Uterus (tissue), 4 donors: ENCODE results near the gene PCDHB14. TPM values are rescaled to one million over a fixed set of nuclear protein-coding genes. Genes with fewer than 3 reads are reported as not detected.

Experiments
- DNase-seq, 2 donors: peaks; one replicate each; pipeline ENCODE4 v3.0.0-alpha.2; 2019 to 2020
- H3K27ac ChIP-seq, 2 donors: fragments of 200-600 bp; sonication (generic); 1 replicate in 1 of 2; 2 replicates in 1 of 2; pipeline ENCODE4 v1.5.1; 2016 to 2018
- H3K27me3 ChIP-seq, 2 donors: fragments of 200-600 bp; sonication (generic); one replicate each; pipeline ENCODE4 v1.5.1; 2018 to 2019; ENCODE audit warnings: control low read depth in 1 of 2
- H3K36me3 ChIP-seq, 2 donors: fragments of 200-600 bp; sonication (generic); one replicate each; pipeline ENCODE4 v1.5.1; 2019; ENCODE audit warnings: control low read depth in 1 of 2
- H3K4me1 ChIP-seq, 2 donors: fragments of 200-600 bp; sonication (generic); one replicate each; pipeline ENCODE4 v1.5.1; 2018 to 2019; ENCODE audit warnings: control low read depth in 1 of 2
- H3K4me3 ChIP-seq, 2 donors: fragments of 200-600 bp; sonication (generic); 1 replicate in 1 of 2; 2 replicates in 1 of 2; pipeline ENCODE4 v1.5.1; 2018 to 2019; ENCODE audit warnings: mild to moderate bottlenecking in 1 of 2
- H3K9me3 ChIP-seq, 2 donors: fragments of 200-600 bp; sonication (generic); one replicate each; pipeline ENCODE4 v1.5.1; 2019; ENCODE audit warnings: control low read depth in 1 of 2
- CTCF ChIP-seq, 4 experiments: fragments of 200-600 bp in 2 of 4; fragments of 450-650 bp in 2 of 4; sonication (generic) in 2 of 4; IDR thresholded peaks; one replicate each; pipeline ENCODE4 v1.5.1; 2016 to 2019; ENCODE audit warnings: antibody characterized with exemption in 4 of 4, mild to moderate bottlenecking in 2 of 4, moderate library complexity in 1 of 4
- POLR2A ChIP-seq, 2 donors: fragments of 450-650 bp; IDR thresholded peaks; one replicate each; pipeline ENCODE4 v1.6.1; 2016; ENCODE audit warnings: antibody characterized with exemption in 2 of 2, mild to moderate bottlenecking in 1 of 2, moderate library complexity in 1 of 2
- intact Hi-C: fragments of 100-400 bp; cut with DNase I; formaldehyde crosslinking; loops from one replicate; pipeline ENCODE4 v1.15.1; 2023; ENCODE audit warnings: low total_unique reads
- total RNA-seq, 4 donors: library from RNA; depleted of rRNA in 3 of 4; stranded (reverse); fragments of >200 nt in 3 of 4; gene quantifications; one replicate each; pipeline versions ENCODE4 v1.1.0 to v1.2.4, GENCODE V29; 2014 to 2023
- donor health status: DM: yes; HTN: yes; CAD: no.

PCDHB14 gene
- total RNA-seq, 4 donors from 2014 or later, result 3.6 to 14.7 (median 9.3) TPM

DNA sequence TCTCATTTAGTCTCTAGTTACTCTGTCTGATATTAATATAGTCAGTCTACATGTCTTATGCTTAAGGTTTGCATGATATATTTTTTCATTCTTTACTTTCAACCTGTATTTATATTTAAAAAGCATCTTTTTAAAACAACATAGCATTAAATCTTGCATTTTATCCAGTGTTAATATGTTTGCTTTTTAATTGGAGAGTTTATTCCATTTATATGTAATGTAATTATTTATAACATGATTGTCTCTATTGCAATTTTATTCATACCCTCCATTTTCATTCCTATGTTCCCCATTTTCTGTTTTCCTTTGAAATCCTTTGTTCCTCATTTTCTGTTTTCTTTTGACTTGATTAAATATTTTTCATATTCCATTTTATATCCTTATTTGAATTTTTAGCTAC, 35.3 kb downstream of the PCDHB14 start:
- intact Hi-C loops, result no loop called here
- no peak for TF ChIP-seq POLR2A (IDR thresholded peaks at IDR 0.05)
- no peak for TF ChIP-seq CTCF (IDR thresholded peaks at IDR 0.05)
- Histone ChIP-seq H3K4me3 (no peak overlapping the region), H3K9me3 (peaks cover 0 to 100% of the 10 kb centered on the region in 2 donors), H3K27me3 (no peaks in the 10 kb centered on the region), H3K27ac (no peak overlapping the region), H3K36me3 (no peaks in the 10 kb centered on the region), H3K4me1 (no peaks in the 10 kb centered on the region)
- DNase-seq, result no peak

DNA sequence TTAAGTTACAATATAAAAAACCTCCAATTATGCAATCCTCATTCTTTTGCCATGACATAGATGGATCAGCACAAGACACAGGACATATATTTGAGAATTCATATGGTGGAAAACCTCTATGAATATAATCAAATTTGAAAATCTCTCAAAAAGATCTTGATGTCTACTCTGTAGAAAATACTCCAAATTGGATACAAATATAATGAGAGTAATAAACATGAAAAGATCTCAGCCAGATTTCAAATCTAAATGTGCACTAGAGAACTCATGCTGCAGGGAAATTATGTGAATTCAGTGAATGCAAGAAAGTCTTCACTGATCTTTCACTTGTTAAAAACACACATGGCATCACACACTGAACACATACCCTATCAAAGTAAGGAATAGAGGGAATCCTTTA, 35.8 kb downstream of the PCDHB14 start:
- TF ChIP-seq POLR2A (IDR thresholded peaks at IDR 0.05) (no peak), CTCF (IDR thresholded peaks at IDR 0.05) (no peak)
- Histone ChIP-seq H3K36me3 (no peaks in the 10 kb centered on the region), H3K4me1 (no peaks in the 10 kb centered on the region), H3K27ac (no peak overlapping the region), H3K27me3 (no peaks in the 10 kb centered on the region), H3K4me3 (no peak overlapping the region), H3K9me3 (peaks cover 0 to 100% of the 10 kb centered on the region in 2 donors)
- intact Hi-C loops, result no loop called here
- DNase-seq, result no peak

DNA sequence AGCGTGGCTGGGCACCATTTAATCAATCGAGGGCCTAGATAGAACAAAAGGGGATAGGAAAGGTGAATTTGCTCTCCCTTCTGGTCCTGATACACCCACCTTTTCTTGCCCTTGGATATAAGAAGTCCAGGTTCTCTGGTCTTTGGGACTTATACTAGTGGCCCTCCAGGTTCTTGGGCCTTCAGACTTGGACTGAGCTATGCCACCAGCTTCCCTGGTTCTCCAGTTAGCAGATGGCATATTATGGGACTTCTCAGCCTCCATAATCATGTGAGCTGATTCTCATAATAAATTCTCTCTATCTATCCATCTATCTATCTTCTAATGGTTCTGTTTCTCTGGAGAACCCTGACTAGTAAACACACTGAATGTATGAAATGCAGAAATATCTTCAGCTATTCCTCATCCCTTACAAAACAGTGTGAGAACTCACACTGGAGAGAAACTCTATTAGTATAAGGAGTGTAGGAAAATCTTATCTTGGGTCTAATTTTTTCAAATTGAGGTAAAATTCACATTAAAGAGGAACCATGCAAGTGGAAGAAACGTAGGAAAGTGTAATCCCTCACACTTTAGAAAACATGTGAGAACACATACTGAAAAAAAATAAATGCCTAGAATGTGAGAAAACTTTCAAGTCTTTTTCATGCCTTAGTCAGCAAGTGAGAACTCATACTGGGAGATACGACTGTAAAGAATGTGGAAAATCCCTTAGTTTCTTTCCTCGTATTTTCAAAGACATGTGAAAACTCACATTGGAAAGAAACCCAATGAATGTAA, 37.5 kb downstream of the PCDHB14 start:
- no peak for DNase-seq
- intact Hi-C loops, result no loop called here
- Histone ChIP-seq H3K27me3 (no peaks in the 10 kb centered on the region), H3K27ac (no peak overlapping the region), H3K4me1 (no peaks in the 10 kb centered on the region), H3K36me3 (no peaks in the 10 kb centered on the region), H3K9me3 (peaks cover 0 to 100% of the 10 kb centered on the region in 2 donors), H3K4me3 (no peak overlapping the region)
- TF ChIP-seq CTCF (IDR thresholded peaks at IDR 0.05), result no peak
- no peak for TF ChIP-seq POLR2A (IDR thresholded peaks at IDR 0.05)

DNA sequence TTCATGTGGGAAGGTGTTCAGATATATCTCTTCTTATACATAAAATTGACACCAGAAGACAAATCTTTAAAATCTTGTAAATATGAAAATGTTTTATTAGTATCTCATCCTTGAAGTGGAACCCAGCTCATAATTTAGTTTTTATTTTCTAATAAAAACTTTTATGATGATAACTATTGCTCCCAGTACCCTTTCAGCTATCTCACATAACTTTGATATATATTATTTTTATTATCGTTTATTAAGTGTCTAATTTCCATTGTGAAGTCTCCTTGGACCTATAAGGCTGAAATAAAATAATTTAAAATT, 38.0 kb downstream of the PCDHB14 start:
- Histone ChIP-seq H3K4me1 (no peaks in the 10 kb centered on the region), H3K9me3 (peaks cover 0 to 100% of the 10 kb centered on the region in 2 donors), H3K27me3 (no peaks in the 10 kb centered on the region), H3K36me3 (no peaks in the 10 kb centered on the region), H3K4me3 (no peak overlapping the region), H3K27ac (no peak overlapping the region)
- DNase-seq, result no peak
- TF ChIP-seq POLR2A (IDR thresholded peaks at IDR 0.05), result no peak
- TF ChIP-seq CTCF (IDR thresholded peaks at IDR 0.05), result no peak
- intact Hi-C loops, result no loop called here

- Histone ChIP-seq H3K27ac (no peak overlapping the region), H3K36me3 (no peaks in the 10 kb centered on the region), H3K27me3 (no peaks in the 10 kb centered on the region), H3K4me3 (no peak overlapping the region), H3K9me3 (peaks cover 0 to 97% of the 10 kb centered on the region in 2 donors), H3K4me1 (no peaks in the 10 kb centered on the region)
- no peak for DNase-seq
- intact Hi-C loops, result no loop called here
- TF ChIP-seq CTCF (IDR thresholded peaks at IDR 0.05) (no peak), POLR2A (IDR thresholded peaks at IDR 0.05) (no peak)
Observed at GRCh38 chr5:141269195-141269594, 46.1 kb downstream of the PCDHB14 start.
